Esophagus squamous epithelium (tissue), 5 donors: Measurements from ENCODE around the gene LY6G6D. TPM values are rescaled to one million over a fixed set of nuclear protein-coding genes. Genes with fewer than 3 reads are reported as not detected.

ENCODE experiments used
- DNase-seq: peaks from one replicate; lab custom pipeline; 2025; lab: John Stamatoyannopoulos, UW
- H3K27ac ChIP-seq, 4 donors: fragments of 200-600 bp; sonication (generic); one replicate each; pipeline ENCODE4 v1.5.1; 2016 to 2019; ENCODE audit warnings: mild to moderate bottlenecking in 1 of 4
- H3K27me3 ChIP-seq, 4 donors: fragments of 200-600 bp; sonication (generic); 1 replicate in 3 of 4; 2 replicates in 1 of 4; pipeline versions ENCODE4 v1.5.1 to v1.6.0; 2017 to 2021; ENCODE audit warnings: antibody characterized with exemption in 1 of 4
- H3K36me3 ChIP-seq, 3 donors: fragments of 200-600 bp; sonication (generic); one replicate each; pipeline ENCODE4 v1.5.1; 2016 to 2019
- H3K4me1 ChIP-seq, 3 donors: fragments of 200-600 bp; sonication (generic); one replicate each; pipeline ENCODE4 v1.5.1; 2017 to 2019
- H3K4me3 ChIP-seq, 4 donors: fragments of 200-600 bp; sonication (generic); 1 replicate in 3 of 4; 2 replicates in 1 of 4; pipeline ENCODE4 v1.5.1; 2016 to 2019; ENCODE audit warnings: mild to moderate bottlenecking in 2 of 4, moderate library complexity in 1 of 4
- H3K9me3 ChIP-seq, 3 donors: fragments of 200-600 bp; sonication (generic); one replicate each; pipeline ENCODE4 v1.5.1; 2016 to 2019
- CTCF ChIP-seq, 6 experiments: fragments of 450-650 bp in 4 of 6; fragments of 200-600 bp in 2 of 6; sonication (generic) in 2 of 6; IDR thresholded peaks; one replicate each; pipeline ENCODE4 v1.5.1; 2016 to 2019; ENCODE audit warnings: antibody characterized with exemption in 6 of 6, mild to moderate bottlenecking in 4 of 6, moderate library complexity in 4 of 6
- POLR2A ChIP-seq, 4 donors: fragments of 450-650 bp; IDR thresholded peaks; one replicate each; pipeline ENCODE4 v1.6.1; 2017; ENCODE audit warnings: antibody characterized with exemption in 4 of 4, mild to moderate bottlenecking in 4 of 4, moderate library complexity in 3 of 4
- WGBS, 2 donors: methylation state at CpG; one replicate each; pipeline ENCODE4 v1.1.5; 2018; 5-methylcytosine and 5-hydroxymethylcytosine counted together
- intact Hi-C: fragments of 100-400 bp; cut with DNase I; formaldehyde crosslinking; loops from one replicate; pipeline ENCODE4 v1.15.0; 2022
- total RNA-seq, 4 donors: library from RNA; depleted of rRNA; stranded (reverse); fragments of >200 nt; gene quantifications; one replicate each; pipeline ENCODE4 v1.1.0, GENCODE V29; 2016
- donor health status: DM: yes; HTN: yes; CAD: no.

LY6G6D gene
- total RNA-seq, 4 donors from 2014 or later, result not detected

GRCh38 chr6:31762356-31762755, 47.2 kb downstream of the LY6G6D start, which contains the start of gene SAPCD1:
TSS of gene SAPCD1 (plus strand) at chr6:31762656. CDS start at chr6:31763055, 399 bp downstream.
- TF ChIP-seq POLR2A (IDR thresholded peaks at IDR 0.05) (no peak), CTCF (IDR thresholded peaks at IDR 0.05) (no peak)
- H3K36me3 ChIP-seq, result peaks cover 0 to 22% (median 0%) of the 10 kb centered on the region in 3 donors
- peak within 1 kb of the TSS in 2 of 4 donors; percentile 33 to 49 for H3K27ac ChIP-seq
- H3K4me1 ChIP-seq, result peaks cover 0 to 28% (median 3%) of the 10 kb centered on the region in 3 donors
- H3K9me3 ChIP-seq, result no peaks in the 10 kb centered on the region
- no peak within 1 kb of the TSS for H3K4me3 ChIP-seq
- H3K27me3 ChIP-seq, result no peaks in the 10 kb centered on the region
- intact Hi-C loops, result no loop called here
- no peak for DNase-seq
- WGBS, 2 donors, result 67 to 77% methylated on average over 4 of the region's 4 CpGs

DNA sequence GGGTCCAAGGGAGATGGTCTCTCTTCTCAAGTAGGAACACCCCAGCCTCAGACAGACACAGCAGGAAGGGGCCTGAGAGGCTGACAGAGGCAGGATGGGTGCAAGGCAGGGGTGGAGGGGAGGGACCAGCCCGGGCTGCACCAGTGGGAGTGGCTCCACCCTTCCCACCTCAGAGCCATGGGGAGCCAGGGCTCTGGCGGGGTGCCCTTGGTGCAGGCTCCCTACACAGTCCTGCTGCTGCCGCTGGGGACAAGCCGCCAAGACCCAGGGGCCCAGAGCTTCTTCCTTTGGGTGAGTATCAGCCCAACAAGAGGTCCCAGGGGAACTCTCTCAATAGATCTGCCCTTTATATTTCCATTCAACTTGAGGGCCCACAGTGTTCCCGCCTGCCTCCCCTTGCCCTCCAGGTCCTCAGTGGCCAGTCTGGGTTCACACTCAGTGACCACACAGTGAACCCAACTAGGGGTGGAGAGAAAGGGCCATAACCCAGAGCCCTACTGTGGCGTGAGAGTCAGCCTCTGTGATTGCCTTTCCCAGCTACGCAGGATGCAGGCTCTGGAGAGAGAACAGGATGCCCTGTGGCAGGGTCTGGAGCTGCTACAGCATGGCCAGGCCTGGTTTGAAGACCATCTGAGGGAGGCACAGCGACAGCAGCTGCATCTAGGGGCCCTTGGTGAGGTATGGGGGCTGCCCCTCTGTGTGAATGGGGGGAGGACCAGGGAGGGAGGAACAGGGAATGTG, 47.9 kb downstream of the LY6G6D start:
- no peaks in the 10 kb centered on the region for H3K27me3 ChIP-seq
- no peak overlapping the region for H3K4me3 ChIP-seq
- no peak for DNase-seq
- peak overlapping the region in 2 of 4 donors; percentile 33 to 49 for H3K27ac ChIP-seq
- peaks cover 0 to 28% (median 3%) of the 10 kb centered on the region in 3 donors for H3K4me1 ChIP-seq
- WGBS, 2 donors, result 62 to 78% methylated on average over 2 to 4 of the region's 8 CpGs
- intact Hi-C loops, result no loop called here
- peaks cover 0 to 22% (median 0%) of the 10 kb centered on the region in 3 donors for H3K36me3 ChIP-seq
- H3K9me3 ChIP-seq, result no peaks in the 10 kb centered on the region
- TF ChIP-seq CTCF (IDR thresholded peaks at IDR 0.05), result no peak
- no peak for TF ChIP-seq POLR2A (IDR thresholded peaks at IDR 0.05)

GRCh38 chr6:31763619-31763940, 48.4 kb downstream of the LY6G6D start:
- Histone ChIP-seq H3K27ac (peak overlapping the region in 2 of 4 donors; percentile 33 to 49), H3K4me3 (no peak overlapping the region), H3K36me3 (peaks cover 0 to 22% (median 0%) of the 10 kb centered on the region in 3 donors), H3K4me1 (peaks cover 0 to 28% (median 3%) of the 10 kb centered on the region in 3 donors), H3K9me3 (no peaks in the 10 kb centered on the region), H3K27me3 (no peaks in the 10 kb centered on the region)
- intact Hi-C loops, result no loop called here
- DNase-seq, result no peak
- WGBS, 2 donors, result 0 to 30% methylated on average over 1 of the region's 1 CpG
- TF ChIP-seq POLR2A (IDR thresholded peaks at IDR 0.05), result no peak
- TF ChIP-seq CTCF (IDR thresholded peaks at IDR 0.05), result no peak

DNA sequence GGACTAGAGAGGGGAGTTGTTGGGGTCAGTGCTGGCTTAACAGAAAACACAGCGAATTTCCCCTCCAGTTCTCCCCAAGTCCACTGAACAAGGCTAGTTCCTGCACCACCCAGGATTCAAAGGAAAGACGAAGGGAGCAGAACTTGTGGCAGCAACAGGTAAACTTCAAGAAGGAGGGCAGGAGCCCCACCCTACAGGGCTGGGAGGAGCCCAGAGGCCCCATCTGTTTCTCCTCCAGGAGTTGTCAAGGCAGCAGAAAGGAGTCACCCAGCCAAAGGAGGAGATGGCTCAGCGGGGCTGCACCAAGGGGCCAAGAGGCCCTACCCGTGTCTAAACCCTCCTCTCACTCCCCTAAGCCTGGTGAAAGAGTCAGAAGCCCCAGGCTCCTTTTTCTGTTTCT, 49.0 kb downstream of the LY6G6D start:
- H3K36me3 ChIP-seq, result peaks cover 0 to 22% (median 0%) of the 10 kb centered on the region in 3 donors
- H3K9me3 ChIP-seq, result no peaks in the 10 kb centered on the region
- H3K4me1 ChIP-seq, result peaks cover 0 to 28% (median 3%) of the 10 kb centered on the region in 3 donors
- TF ChIP-seq POLR2A (IDR thresholded peaks at IDR 0.05) (no peak), CTCF (IDR thresholded peaks at IDR 0.05) (no peak)
- intact Hi-C loops, result no loop called here
- no peak overlapping the region for H3K27ac ChIP-seq
- WGBS, 2 donors, result 77 to 84% methylated on average over 4 of the region's 4 CpGs
- no peak for DNase-seq
- no peaks in the 10 kb centered on the region for H3K27me3 ChIP-seq
- no peak overlapping the region for H3K4me3 ChIP-seq

GRCh38 chr6:31765559-31765909, 50.4 kb downstream of the LY6G6D start:
- no peak overlapping the region for H3K4me3 ChIP-seq
- H3K27me3 ChIP-seq, result no peaks in the 10 kb centered on the region
- H3K4me1 ChIP-seq, result peaks cover 3 to 38% (median 3%) of the 10 kb centered on the region in 3 donors
- intact Hi-C loops, result loop anchor here (5.0 kb wide), 1 partner anchor 88 kb away; no protein-coding TSS in a partner anchor
- no peaks in the 10 kb centered on the region for H3K9me3 ChIP-seq
- no peak for DNase-seq
- no peak overlapping the region for H3K27ac ChIP-seq
- H3K36me3 ChIP-seq, result peaks cover 0 to 12% (median 0%) of the 10 kb centered on the region in 3 donors
- 85 to 86% methylated on average over 6 to 9 of the region's 9 CpGs for WGBS, 2 donors
- TF ChIP-seq POLR2A (IDR thresholded peaks at IDR 0.05) (no peak), CTCF (IDR thresholded peaks at IDR 0.05) (no peak)
